ENCODE results near the gene POLE2. TPM values are rescaled to one million over a fixed set of nuclear protein-coding genes. Genes with fewer than 3 reads are reported as not detected.
A peak's percentile ranks its signal among the peaks of the same experiment; 100 is the strongest.
"Not testable (repeated sequence)": the region's sequence is repeated elsewhere in the genome, so short reads cannot be mapped to it uniquely, and the experiment has no call there.

The POLE2 gene
- total RNA-seq, 1 donor from 2014 or later, result 0.98 TPM

GRCh38 chr14:49720744-49721143 is 32.7 kb upstream of the POLE2 start:
- intact Hi-C loops (cut with DNase I), result no loop called here

GRCh38 chr14:49710993-49711392 is 23.0 kb upstream of the POLE2 start:
- DNase-seq; H3K4me3 ChIP-seq; H3K27ac ChIP-seq; H3K9me3 ChIP-seq; ATAC-seq; intact Hi-C loops (cut with DNase I); H3K27me3 ChIP-seq; H3K4me1 ChIP-seq: not testable (repeated sequence)
- peaks cover 13% of the 10 kb centered on the region for H3K36me3 ChIP-seq

More at GRCh38 chr14:49720744-49721143, 32.7 kb upstream of the POLE2 start:
- peaks cover 15% of the 10 kb centered on the region for H3K36me3 ChIP-seq
- no peaks in the 10 kb centered on the region for H3K4me1 ChIP-seq
- H3K27me3 ChIP-seq, result no peaks in the 10 kb centered on the region
- H3K9me3 ChIP-seq, result no peaks in the 10 kb centered on the region
- H3K27ac ChIP-seq, result no peak overlapping the region
- H3K4me3 ChIP-seq, result no peak overlapping the region
- no peak for TF ChIP-seq CTCF (IDR thresholded peaks at IDR 0.05)
- ATAC-seq (no peak), DNase-seq (no peak)

- H3K27ac ChIP-seq; H3K9me3 ChIP-seq; H3K27me3 ChIP-seq; ATAC-seq; intact Hi-C loops (cut with DNase I); H3K4me1 ChIP-seq; H3K36me3 ChIP-seq; H3K4me3 ChIP-seq; DNase-seq: not testable (repeated sequence)
Measured at GRCh38 chr14:49704471-49704870, 16.5 kb upstream of the POLE2 start.

- Histone ChIP-seq H3K9me3 (no peaks in the 10 kb centered on the region), H3K36me3 (peaks cover 10% of the 10 kb centered on the region), H3K27ac (no peak overlapping the region), H3K4me3 (no peak overlapping the region), H3K4me1 (no peaks in the 10 kb centered on the region), H3K27me3 (no peaks in the 10 kb centered on the region)
- intact Hi-C loops (cut with DNase I), result no loop called here
- no peak for TF ChIP-seq CTCF (IDR thresholded peaks at IDR 0.05)
- no peak for ATAC-seq
- DNase-seq, result no peak
Measured at GRCh38 chr14:49703965-49704364, 16.0 kb upstream of the POLE2 start.

GRCh38 chr14:49702725-49703124 is 14.7 kb upstream of the POLE2 start:
- peaks cover 10% of the 10 kb centered on the region for H3K36me3 ChIP-seq
- no peak for TF ChIP-seq CTCF (IDR thresholded peaks at IDR 0.05)
- H3K27me3 ChIP-seq, result no peaks in the 10 kb centered on the region
- DNase-seq, result no peak
- no peak overlapping the region for H3K4me3 ChIP-seq
- H3K9me3 ChIP-seq, result no peaks in the 10 kb centered on the region
- H3K4me1 ChIP-seq, result no peaks in the 10 kb centered on the region
- intact Hi-C loops (cut with DNase I), result no loop called here
- no peak for ATAC-seq
- no peak overlapping the region for H3K27ac ChIP-seq

- intact Hi-C loops (cut with DNase I); H3K4me1 ChIP-seq; ATAC-seq; DNase-seq; H3K36me3 ChIP-seq; H3K27me3 ChIP-seq; H3K9me3 ChIP-seq: not testable (repeated sequence)
- H3K27ac ChIP-seq, result peak overlapping the region; percentile 96
- H3K4me3 ChIP-seq, result peak overlapping the region; percentile 70
Measured at GRCh38 chr14:49693735-49694124, 5.7 kb upstream of the POLE2 start.

GRCh38 chr14:49692811-49693734 is 5.1 kb upstream of the POLE2 start, which contains the start of gene KLHDC1:
Gene KLHDC1, plus strand, starts transcription at chr14:49693120. Its CDS starts 75 bp downstream, at chr14:49693195.
- no peak for TF ChIP-seq CTCF (IDR thresholded peaks at IDR 0.05)
- no peaks in the 10 kb centered on the region for H3K36me3 ChIP-seq
- ATAC-seq, result peak; percentile 94
- peak; percentile 95 for DNase-seq
- no peaks in the 10 kb centered on the region for H3K27me3 ChIP-seq
- peak within 1 kb of the TSS; percentile 70 for H3K4me3 ChIP-seq
- peak within 1 kb of the TSS; percentile 96 for H3K27ac ChIP-seq
- intact Hi-C loops (cut with DNase I), result no loop called here
- peaks cover 13% of the 10 kb centered on the region for H3K4me1 ChIP-seq
- H3K9me3 ChIP-seq, result no peaks in the 10 kb centered on the region
